CD4-positive, alpha-beta T cell (primary cell): ENCODE data around the gene SIRPB2. TPM values are rescaled to one million over a fixed set of nuclear protein-coding genes. Genes with fewer than 3 reads are reported as not detected.

ENCODE experiments used
- ATAC-seq: fragments of 200-7000 bp; cut with Tn5 transposase; one replicate; pipeline ENCODE4 v1.10.0; 2022; ENCODE audit warnings: mild to moderate bottlenecking; ENCODE audit not compliant: poor library complexity
- CTCF ChIA-PET: fragments of 350-600 bp; sonication (Branson Sonifier 250); formaldehyde crosslinking; loops from one replicate; lab custom pipeline; 2021; ENCODE audit warnings: antibody characterized with exemption, inconsistent platforms; lab: Charles Lee
- POLR2A ChIA-PET: fragments of 350-600 bp; sonication (Branson Sonifier 250); formaldehyde crosslinking; loops from one replicate; lab custom pipeline; 2021; ENCODE audit warnings: antibody characterized with exemption, inconsistent platforms; lab: Charles Lee
- DNase-seq, 14 experiments: peaks; one replicate each; pipeline ENCODE4 v3.0.0-alpha.2; 2013 to 2020; ENCODE audit warnings: mixed read lengths in 2 of 14
- H3K27ac ChIP-seq, 2 donors: one replicate each; pipeline versions ENCODE4 v1.5.1 to v1.7.0; 2013; ENCODE audit warnings: low read length in 2 of 2, low read depth in 1 of 2, mild to moderate bottlenecking in 1 of 2
- H3K27me3 ChIP-seq, 2 experiments: 1 replicate in 1 of 2; 2 replicates in 1 of 2; pipeline versions ENCODE4 v1.6.1 to v1.7.0; 2013; ENCODE audit warnings: low read length in 2 of 2, control low read depth in 1 of 2, mild to moderate bottlenecking in 1 of 2, moderate library complexity in 1 of 2; ENCODE audit not compliant: insufficient read depth in 2 of 2, control insufficient read depth in 1 of 2
- H3K36me3 ChIP-seq: one replicate; pipeline ENCODE4 v1.6.1; 2013; ENCODE audit warnings: low read length, control low read depth; ENCODE audit not compliant: insufficient read depth
- H3K4me1 ChIP-seq: one replicate; pipeline ENCODE4 v1.6.1; 2013; ENCODE audit warnings: low read length, control low read depth; ENCODE audit not compliant: insufficient read depth
- H3K4me3 ChIP-seq: one replicate; pipeline ENCODE4 v1.5.1; 2013; ENCODE audit warnings: mild to moderate bottlenecking, low read length, moderate library complexity
- H3K9me3 ChIP-seq, 2 experiments: 1 replicate in 1 of 2; 2 replicates in 1 of 2; pipeline versions ENCODE4 v1.6.1 to v1.7.0; 2013; ENCODE audit warnings: low read length in 2 of 2, mild to moderate bottlenecking in 2 of 2, control low read depth in 1 of 2, moderate library complexity in 1 of 2; ENCODE audit not compliant: control insufficient read depth in 1 of 2, insufficient read depth in 1 of 2
- H3K27ac Mint-ChIP-seq: one replicate; pipeline ENCODE4 v1.8.0; 2020; ENCODE audit warnings: mixed read lengths
- H3K27me3 Mint-ChIP-seq: one replicate; pipeline ENCODE4 v1.8.0; 2021; ENCODE audit warnings: mixed read lengths
- H3K36me3 Mint-ChIP-seq: one replicate; pipeline ENCODE4 v1.8.0; 2021; ENCODE audit warnings: low read depth, mixed read lengths
- H3K4me1 Mint-ChIP-seq: one replicate; pipeline ENCODE4 v1.8.0; 2021; ENCODE audit warnings: low read depth, mixed read lengths
- H3K4me3 Mint-ChIP-seq: one replicate; pipeline ENCODE4 v1.8.0; 2020; ENCODE audit warnings: mild to moderate bottlenecking, mixed read lengths
- H3K9me3 Mint-ChIP-seq: one replicate; pipeline ENCODE4 v1.8.0; 2020; ENCODE audit warnings: mixed read lengths
- CTCF ChIP-seq: fragments of 200-600 bp; IDR thresholded peaks from one replicate; pipeline ENCODE4 v1.8.0; 2022; ENCODE audit warnings: antibody characterized with exemption, mild to moderate bottlenecking
- intact Hi-C, 2 experiments: fragments of 100-400 bp; cut with DNase I in 1 of 2; cut with micrococcal nuclease in 1 of 2; formaldehyde crosslinking; loops; one replicate each; pipeline versions ENCODE4 v1.15.1 to v1.9.0; 2023 to 2025; cut with DNase I, micrococcal nuclease
- total RNA-seq, 174 experiments: library from RNA in 2 of 174; stranded (reverse) in 2 of 174; gene quantifications; one replicate each; pipeline ENCODE4 v1.2.3 and lab custom pipeline; 2021 to 2026

The SIRPB2 gene
- total RNA-seq, 2 experiments from 2014 or later = 0.20 to 0.49 TPM

- peaks cover 19% of the 10 kb centered on the region for H3K36me3 ChIP-seq
- Mint-ChIP-seq H3K27me3 (peaks cover 10% of the 10 kb centered on the region), H3K9me3 (no peaks in the 10 kb centered on the region), H3K4me1 (peaks cover 49% of the 10 kb centered on the region), H3K27ac (peak overlapping the region; percentile 68), H3K4me3 (peak overlapping the region; percentile 88), H3K36me3 (peaks cover 38% of the 10 kb centered on the region)
- intact Hi-C loops = loop anchor here (2.0 to 10.0 kb wide), 9 partner anchors 36 to 1005 kb away; partner anchors contain the start of genes FAM110A (in 1 of the 2), FKBP1A (in 1 of the 2), PSMF1 (in 1 of the 2) and SNRPB (in 1 of the 2)
- CTCF ChIA-PET = interaction anchor here (0.7 to 2.3 kb wide), 14 partner anchors 14 to 635 kb away, joined by 3 to 16 read pairs (median 4); partner anchors contain the start of genes FKBP1A, SDCBP2, SNPH and STK35
- H3K9me3 ChIP-seq = no peaks in the 10 kb centered on the region
- H3K4me3 ChIP-seq = peak overlapping the region; percentile 37
- no peak for ATAC-seq
- TF ChIP-seq CTCF = no peak
- POLR2A ChIA-PET = interaction anchor here (0.6 to 2.3 kb wide), 7 partner anchors 74 to 1003 kb away, joined by 3 to 11 read pairs (median 5); partner anchors contain the start of genes FKBP1A, PSMF1, SNPH and SNRPB
- H3K4me1 ChIP-seq = peaks cover 34% of the 10 kb centered on the region
- H3K27me3 ChIP-seq = peaks cover 0 to 5% of the 10 kb centered on the region in 2 experiments
- H3K27ac ChIP-seq = peak overlapping the region in 1 of 2 donors; percentile 41
- no peak for DNase-seq
These were observed 24.2 kb downstream of the SIRPB2 start for GRCh38 chr20:1467082-1467354.

- Mint-ChIP-seq H3K27me3 (peaks cover 10% of the 10 kb centered on the region), H3K36me3 (peaks cover 43% of the 10 kb centered on the region), H3K4me3 (peak within 1 kb of the TSS; percentile 88), H3K27ac (peak within 1 kb of the TSS; percentile 68), H3K4me1 (peaks cover 49% of the 10 kb centered on the region), H3K9me3 (no peaks in the 10 kb centered on the region)
- Histone ChIP-seq H3K27me3 (peaks cover 0 to 2% of the 10 kb centered on the region in 2 experiments), H3K4me1 (peaks cover 34% of the 10 kb centered on the region), H3K27ac (peak within 1 kb of the TSS; percentile 41 to 84), H3K9me3 (no peaks in the 10 kb centered on the region), H3K4me3 (peak within 1 kb of the TSS; percentile 73), H3K36me3 (peaks cover 24% of the 10 kb centered on the region)
- intact Hi-C loops = loop anchor here (1.0 to 10.0 kb wide), 12 partner anchors 36 to 1006 kb away; partner anchors contain the start of genes FKBP1A (in 2 of the 2), PSMF1 (in 2 of the 2), FAM110A (in 1 of the 2) and SNRPB (in 1 of the 2)
- peak; percentile 94 to 99 (median 98) for DNase-seq
- POLR2A ChIA-PET = interaction anchor here (0.6 to 2.3 kb wide), 9 partner anchors 11 to 1004 kb away, joined by 3 to 11 read pairs (median 5); partner anchors contain the start of genes FKBP1A, PSMF1, SNPH and SNRPB
- CTCF ChIA-PET = interaction anchor here (0.6 to 2.3 kb wide), 18 partner anchors 15 to 636 kb away, joined by 3 to 16 read pairs (median 4); partner anchors contain the start of genes FKBP1A, SDCBP2, SNPH and STK35
- ATAC-seq = peak; percentile 96
- TF ChIP-seq CTCF = peak; percentile 100
These were observed 24.8 kb downstream of the SIRPB2 start, which contains the start of gene NSFL1C for GRCh38 chr20:1466211-1467081. Gene NSFL1C, minus strand, starts transcription at chr20:1466849. Its CDS starts 25 bp downstream, at chr20:1466824.
